Ectodermal cell (in vitro differentiated cells): ENCODE results near the gene ABCB10. TPM values are rescaled to one million over a fixed set of nuclear protein-coding genes. Genes with fewer than 3 reads are reported as not detected.
"Not testable (repeated sequence)": the region's sequence is repeated elsewhere in the genome, so short reads cannot be mapped to it uniquely, and the experiment has no call there.

Source experiments
- H3K27ac ChIP-seq: 2 replicates; pipeline ENCODE4 v1.7.0; 2013; ENCODE audit warnings: mild to moderate bottlenecking, low read depth, low read length; ENCODE audit not compliant: insufficient read depth, poor library complexity, severe bottlenecking
- H3K27me3 ChIP-seq: 2 replicates; pipeline ENCODE4 v1.7.0; 2013; ENCODE audit warnings: mild to moderate bottlenecking, low read length; ENCODE audit not compliant: insufficient read depth, control insufficient read depth, poor library complexity, severe bottlenecking
- H3K36me3 ChIP-seq: one replicate; pipeline ENCODE4 v1.7.0; 2013; ENCODE audit warnings: low read length; ENCODE audit not compliant: control insufficient read depth, insufficient read depth
- H3K4me1 ChIP-seq: one replicate; pipeline ENCODE4 v1.7.0; 2013; ENCODE audit warnings: low read length; ENCODE audit not compliant: control insufficient read depth, insufficient read depth
- H3K4me3 ChIP-seq: 2 replicates; pipeline ENCODE4 v1.7.0; 2013; ENCODE audit warnings: low read depth, low read length, control low read depth; ENCODE audit not compliant: insufficient read depth
- H3K9me3 ChIP-seq: 2 replicates; pipeline ENCODE4 v1.7.0; 2013; ENCODE audit warnings: mild to moderate bottlenecking, low read length, moderate library complexity; ENCODE audit not compliant: control insufficient read depth
- WGBS, 2 experiments: methylation state at CpG; one replicate each; pipeline ENCODE4 v1.1.7; 2013; ENCODE audit warnings: missing lambda C conversion rate in 2 of 2; 5-methylcytosine and 5-hydroxymethylcytosine counted together
- polyA plus RNA-seq, 4 experiments: library from polyadenylated mRNA; stranded (reverse); fragments of 50-300 nt; gene quantifications; one replicate each; pipeline ENCODE4 v1.2.3, GENCODE V29; 2013

The ABCB10 gene
- 12.3 TPM for polyA plus RNA-seq (2013, experiment 1 of 4)
- polyA plus RNA-seq (2013, experiment 2 of 4): 13.6 TPM
- 10.8 TPM for polyA plus RNA-seq (2013, experiment 3 of 4)
- polyA plus RNA-seq (2013, experiment 4 of 4): 10.9 TPM

- Histone ChIP-seq H3K36me3 (no peaks in the 10 kb centered on the region), H3K4me1 (peaks cover 20% of the 10 kb centered on the region), H3K4me3 (peak within 1 kb of the TSS; percentile 71), H3K27me3 (no peaks in the 10 kb centered on the region), H3K9me3 (no peaks in the 10 kb centered on the region), H3K27ac (peak within 1 kb of the TSS; percentile 8)
- WGBS, 2 experiments: 0% methylated on average over 109 of the region's 109 CpGs
These were observed at the start of gene ABCB10 for GRCh38 chr1:229558460-229559335. Gene ABCB10 (minus strand): TSS chr1:229558707. CDS start chr1:229558652, 55 bp downstream.

GRCh38 chr1:229607370-229607769 lies 48.9 kb upstream of the ABCB10 start:
- Histone ChIP-seq H3K4me3 (no peak overlapping the region), H3K36me3 (peaks cover 28% of the 10 kb centered on the region), H3K4me1 (no peaks in the 10 kb centered on the region), H3K27me3 (no peaks in the 10 kb centered on the region), H3K27ac (no peak overlapping the region), H3K9me3 (no peaks in the 10 kb centered on the region)
- WGBS, 2 experiments: 85 to 89% methylated on average over 2 of the region's 2 CpGs

GRCh38 chr1:229603371-229604005 lies 45.0 kb upstream of the ABCB10 start:
- 94% methylated on average over 6 to 7 of the region's 7 CpGs for WGBS, 2 experiments
- Histone ChIP-seq H3K36me3 (peaks cover 14% of the 10 kb centered on the region), H3K27ac (no peak overlapping the region), H3K4me1 (no peaks in the 10 kb centered on the region), H3K9me3 (no peaks in the 10 kb centered on the region), H3K4me3 (no peak overlapping the region), H3K27me3 (no peaks in the 10 kb centered on the region)

- no peaks in the 10 kb centered on the region for H3K4me1 ChIP-seq
- no peak overlapping the region for H3K27ac ChIP-seq
- no peaks in the 10 kb centered on the region for H3K27me3 ChIP-seq
- WGBS, 2 experiments: 90 to 91% methylated on average over 5 of the region's 5 CpGs
- H3K4me3 ChIP-seq: no peak overlapping the region
- peaks cover 6% of the 10 kb centered on the region for H3K36me3 ChIP-seq
- no peaks in the 10 kb centered on the region for H3K9me3 ChIP-seq
These were observed 41.7 kb upstream of the ABCB10 start for GRCh38 chr1:229600229-229600628.

- Histone ChIP-seq H3K27ac (no peak overlapping the region), H3K27me3 (no peaks in the 10 kb centered on the region), H3K36me3 (peaks cover 10% of the 10 kb centered on the region), H3K4me3 (no peak overlapping the region), H3K9me3 (no peaks in the 10 kb centered on the region), H3K4me1 (no peaks in the 10 kb centered on the region)
- 94 to 97% methylated on average over 3 of the region's 3 CpGs for WGBS, 2 experiments
These were observed 40.9 kb upstream of the ABCB10 start for GRCh38 chr1:229599218-229599954.

GRCh38 chr1:229597877-229598276 lies 39.4 kb upstream of the ABCB10 start:
- no peaks in the 10 kb centered on the region for H3K9me3 ChIP-seq
- no peak overlapping the region for H3K27ac ChIP-seq
- no peak overlapping the region for H3K4me3 ChIP-seq
- H3K4me1 ChIP-seq: no peaks in the 10 kb centered on the region
- 97 to 98% methylated on average over 3 of the region's 3 CpGs for WGBS, 2 experiments
- peaks cover 16% of the 10 kb centered on the region for H3K36me3 ChIP-seq
- no peaks in the 10 kb centered on the region for H3K27me3 ChIP-seq

- Histone ChIP-seq H3K4me3 (no peak overlapping the region), H3K4me1 (no peaks in the 10 kb centered on the region), H3K27me3 (no peaks in the 10 kb centered on the region), H3K9me3 (no peaks in the 10 kb centered on the region), H3K36me3 (peaks cover 13% of the 10 kb centered on the region), H3K27ac (no peak overlapping the region)
- WGBS, 2 experiments: 91 to 94% methylated on average over 7 of the region's 7 CpGs
These were observed 38.6 kb upstream of the ABCB10 start for GRCh38 chr1:229596925-229597699.

- not testable (repeated sequence) for H3K9me3 ChIP-seq, H3K4me3 ChIP-seq, H3K27ac ChIP-seq, H3K27me3 ChIP-seq, H3K4me1 ChIP-seq
- peaks cover 10% of the 10 kb centered on the region for H3K36me3 ChIP-seq
- 88 to 94% methylated on average over 7 of the region's 7 CpGs for WGBS, 2 experiments
These were observed 37.4 kb upstream of the ABCB10 start for GRCh38 chr1:229595876-229596275.

- peaks cover 10% of the 10 kb centered on the region for H3K36me3 ChIP-seq
- H3K4me1 ChIP-seq: no peaks in the 10 kb centered on the region
- no peaks in the 10 kb centered on the region for H3K9me3 ChIP-seq
- H3K27me3 ChIP-seq: no peaks in the 10 kb centered on the region
- no peak overlapping the region for H3K4me3 ChIP-seq
- 96% methylated on average over 34 of the region's 34 CpGs for WGBS, 2 experiments
- H3K27ac ChIP-seq: no peak overlapping the region
These were observed 35.9 kb upstream of the ABCB10 start for GRCh38 chr1:229594227-229595008.
